ENCODE results near the gene CCDC107.

DNA sequence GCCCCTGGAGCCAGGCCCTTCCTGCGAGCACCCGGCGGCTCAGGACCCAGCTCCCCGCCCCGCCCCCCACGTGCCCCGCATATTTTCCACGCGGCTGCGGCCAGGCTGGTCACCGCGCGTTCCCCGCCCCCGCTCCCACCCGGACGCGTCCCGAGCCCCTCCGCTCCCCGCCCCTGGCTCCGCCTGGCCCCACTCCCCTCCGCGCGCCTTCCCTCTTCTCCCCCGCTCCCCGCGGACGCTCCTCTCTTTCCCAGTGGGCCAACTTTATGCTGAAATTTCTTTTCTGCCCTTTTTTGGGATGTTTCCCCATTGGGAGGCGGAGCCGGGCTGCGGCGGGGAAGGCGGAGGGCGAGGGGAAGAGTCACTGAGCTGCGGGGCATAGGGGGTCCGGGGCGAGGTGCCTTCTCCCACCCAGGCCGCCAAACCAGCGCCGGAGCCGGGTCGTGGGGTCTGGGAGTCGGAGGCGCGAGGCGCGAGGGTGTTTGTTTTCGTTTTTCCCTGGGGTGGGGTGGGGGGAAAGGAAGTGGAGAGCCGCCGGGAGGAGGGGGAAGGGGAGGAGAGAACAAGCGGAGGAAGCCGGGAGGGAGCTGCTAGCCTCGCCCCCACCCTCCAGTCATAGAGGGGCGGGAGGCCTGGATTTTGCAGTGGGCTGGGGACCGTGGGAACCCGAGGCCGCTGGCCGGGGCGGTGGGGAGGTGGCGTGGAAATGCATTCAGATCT is 32.7 kb downstream of the CCDC107 start:
- TF ChIP-seq GATA3 (IDR thresholded peaks at IDR 0.05; ENCODE audit: low read depth, low read length) = no peak
- no peak for TF ChIP-seq GATA2 (IDR thresholded peaks at IDR 0.05; ENCODE audit: low read depth, low read length)
